ENCODE results near the gene RGS1.

Gene RGS1

DNA sequence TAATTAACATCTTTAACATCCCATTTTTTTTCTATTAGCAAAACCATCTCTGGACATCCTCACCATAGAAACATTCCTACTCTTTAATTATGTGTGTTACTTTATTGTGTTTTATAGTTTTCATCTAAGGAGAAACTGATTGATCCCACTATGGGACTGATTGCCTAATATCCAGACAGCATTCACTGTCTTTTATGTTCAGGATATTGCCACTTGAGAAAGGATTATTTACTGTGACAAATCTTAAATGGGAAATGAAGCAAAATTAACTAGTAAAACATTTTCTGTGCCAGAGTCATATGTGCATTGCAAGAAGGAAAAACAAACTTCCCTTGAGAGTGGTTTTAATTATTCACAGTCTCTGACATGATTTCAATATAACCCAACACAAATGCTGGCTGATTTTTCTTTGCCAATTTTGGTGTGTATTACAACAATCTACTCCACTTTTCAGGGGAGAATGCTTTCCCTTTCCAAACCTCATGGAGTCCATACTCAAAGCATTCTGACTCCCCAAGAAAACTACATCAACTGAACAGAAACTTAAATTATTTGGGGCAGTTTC is 44.6 kb downstream of the RGS1 start:
- no peak for DNase-seq (ENCODE audit: low read depth)

DNA sequence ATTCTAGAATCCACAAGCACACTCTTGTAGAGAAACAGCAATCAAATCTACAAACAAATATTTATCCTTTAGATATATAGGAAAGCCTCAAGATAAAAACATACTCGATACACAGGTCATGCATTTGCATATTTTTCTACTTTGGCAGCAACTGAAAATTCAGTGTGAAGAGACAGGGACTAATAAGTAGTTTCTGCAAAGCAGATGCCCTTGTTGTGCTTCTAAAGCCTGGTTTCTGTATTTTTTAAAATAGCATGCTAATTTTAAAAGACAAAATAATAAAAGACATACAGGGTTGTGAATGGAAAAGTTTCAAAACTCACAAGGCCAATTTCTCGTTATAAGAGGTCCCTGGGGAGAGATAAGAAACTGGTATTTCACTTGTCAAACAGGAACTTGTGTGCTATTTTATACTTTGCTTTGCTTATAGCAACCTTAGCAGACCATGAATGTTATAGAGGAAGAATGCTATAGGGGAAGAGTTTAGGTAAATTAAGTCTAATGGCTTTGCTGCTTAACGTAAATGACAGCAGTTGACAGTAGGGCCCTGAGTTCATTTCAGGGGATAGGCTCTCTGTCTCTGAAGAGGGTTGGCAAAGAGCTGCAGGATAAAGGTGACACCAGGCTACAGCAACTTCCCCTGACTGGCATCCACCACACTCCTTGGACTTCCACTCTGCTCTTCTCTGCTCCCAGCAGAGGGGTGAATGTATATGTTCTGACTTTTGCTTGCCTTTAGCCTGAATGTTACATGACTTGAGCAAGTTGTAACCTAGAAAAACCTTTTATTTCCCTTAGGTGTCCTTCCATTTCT is 51.0 kb downstream of the RGS1 start:
- no peak for DNase-seq (ENCODE audit: low read depth)

DNA sequence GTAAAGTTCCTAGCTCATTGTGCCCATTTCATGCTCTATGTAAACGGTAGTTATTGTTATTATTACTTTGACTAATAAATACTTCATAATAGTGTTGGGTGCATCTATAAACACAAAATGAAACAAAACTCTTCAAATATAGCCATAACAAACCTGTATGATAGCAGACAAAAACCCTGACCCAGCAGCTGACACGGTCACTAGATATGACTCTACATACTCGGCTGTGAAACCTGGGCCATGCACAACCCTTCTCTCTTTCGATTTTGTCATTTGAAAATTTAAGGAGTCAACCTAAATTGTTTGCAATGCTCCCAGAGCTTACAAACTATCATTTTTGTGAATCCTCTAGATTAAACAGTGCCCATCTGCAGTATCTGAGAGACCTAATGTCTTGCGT is 52.3 kb downstream of the RGS1 start:
- no peak for DNase-seq (ENCODE audit: low read depth)

DNA sequence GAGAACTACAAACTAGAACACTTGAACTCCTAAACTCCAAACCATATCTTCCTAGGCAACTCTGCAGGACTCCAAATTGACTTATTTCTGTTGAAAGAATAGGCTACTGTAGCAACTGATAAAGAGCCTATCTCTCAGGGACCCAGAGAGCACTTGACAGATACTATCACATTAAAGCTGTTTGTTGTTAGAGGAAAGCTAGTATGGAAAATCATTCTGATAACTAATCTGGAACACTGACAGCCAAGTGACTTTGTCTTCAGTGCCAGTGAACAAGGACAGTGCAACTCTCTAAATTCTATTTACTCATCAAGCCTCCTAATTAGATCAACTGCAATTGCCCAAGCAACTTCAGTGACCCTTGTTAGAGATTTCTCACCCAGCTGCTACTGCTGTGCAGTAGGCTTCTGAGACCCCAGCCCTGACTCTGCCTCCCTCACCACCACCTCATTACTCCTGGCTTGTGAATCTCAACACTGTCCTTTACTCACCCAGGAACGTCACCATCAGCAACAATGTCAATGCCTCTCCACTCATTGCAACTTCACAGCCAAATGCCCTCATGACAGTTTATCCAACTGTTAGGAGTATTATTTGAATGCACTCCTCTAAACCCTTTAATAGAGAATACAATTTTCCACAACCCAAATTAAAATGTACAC is 53.0 kb downstream of the RGS1 start:
- DNase-seq (ENCODE audit: low read depth) = no peak

DNA sequence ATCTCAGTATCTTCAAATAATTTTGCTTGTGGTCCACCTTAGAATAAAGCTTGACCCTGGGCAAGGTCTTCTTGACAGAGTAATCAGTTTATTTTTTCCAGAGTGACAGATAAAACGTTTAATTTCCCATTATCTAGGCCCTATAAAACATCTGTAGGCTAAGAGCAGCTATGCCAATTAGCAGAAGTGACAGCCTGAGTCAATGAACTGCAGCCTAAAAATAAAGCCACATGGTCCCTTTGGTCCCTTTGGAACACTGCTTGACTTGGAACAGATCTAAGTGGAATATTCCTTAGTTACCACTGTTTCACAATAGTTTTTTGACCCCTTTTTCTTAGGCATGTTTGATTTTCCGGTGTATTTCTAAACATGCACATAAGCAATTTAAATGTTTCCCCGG is 54.0 kb downstream of the RGS1 start:
- DNase-seq (ENCODE audit: low read depth) = no peak

All from stimulated activated CD8-positive, alpha-beta memory T cell treated with anti-CD3 and anti-CD28 coated beads, Interleukin-4, amount 100 ng/mL, for 24 hours (primary cell).